Activated T-cell treated with anti-CD3 and anti-CD28 coated beads for 24 hours (primary cell): ENCODE data around the gene FBXL17.

Source experiments
- DNase-seq: peaks from one replicate; pipeline ENCODE4 v3.0.0-alpha.2; 2020; ENCODE audit warnings: low read depth

The FBXL17 gene

GRCh38 chr5:107993341-107993740 is 388.6 kb downstream of the FBXL17 start:
- no peak for DNase-seq

- DNase-seq: no peak
These were observed 390.8 kb downstream of the FBXL17 start for GRCh38 chr5:107990881-107991810.

GRCh38 chr5:107985144-107985543 is 396.8 kb downstream of the FBXL17 start:
- DNase-seq: no peak

- DNase-seq: no peak
These were observed 399.0 kb downstream of the FBXL17 start for GRCh38 chr5:107982703-107983425.

GRCh38 chr5:107980923-107981692 is 400.8 kb downstream of the FBXL17 start:
- no peak for DNase-seq

GRCh38 chr5:107979900-107980299 is 402.0 kb downstream of the FBXL17 start:
- DNase-seq: no peak

- no peak for DNase-seq
These were observed 402.6 kb downstream of the FBXL17 start for GRCh38 chr5:107979291-107979690.

- no peak for DNase-seq
These were observed 404.3 kb downstream of the FBXL17 start for GRCh38 chr5:107977550-107978071.

- no peak for DNase-seq
These were observed 406.3 kb downstream of the FBXL17 start for GRCh38 chr5:107975568-107975967.

GRCh38 chr5:107971846-107972245 is 410.1 kb downstream of the FBXL17 start:
- DNase-seq: no peak

- no peak for DNase-seq
These were observed 412.1 kb downstream of the FBXL17 start for GRCh38 chr5:107969847-107970246.

GRCh38 chr5:107968998-107969397 is 412.9 kb downstream of the FBXL17 start:
- no peak for DNase-seq

GRCh38 chr5:107968406-107968843 is 413.5 kb downstream of the FBXL17 start:
- DNase-seq: no peak

- no peak for DNase-seq
These were observed 415.7 kb downstream of the FBXL17 start for GRCh38 chr5:107966201-107966600.

GRCh38 chr5:107964722-107965121 is 417.2 kb downstream of the FBXL17 start:
- no peak for DNase-seq

GRCh38 chr5:107959573-107960279 is 422.2 kb downstream of the FBXL17 start:
- no peak for DNase-seq

- no peak for DNase-seq
These were observed 423.0 kb downstream of the FBXL17 start for GRCh38 chr5:107958861-107959260.

GRCh38 chr5:107958432-107958831 is 423.5 kb downstream of the FBXL17 start:
- DNase-seq: no peak

- DNase-seq: no peak
These were observed 424.8 kb downstream of the FBXL17 start for GRCh38 chr5:107957051-107957450.

GRCh38 chr5:107955321-107955720 is 426.6 kb downstream of the FBXL17 start:
- DNase-seq: no peak

GRCh38 chr5:107954254-107954653 is 427.6 kb downstream of the FBXL17 start:
- no peak for DNase-seq
